HepG2 (cell line): ENCODE results near the gene OSBPL8. TPM values are rescaled to one million over a fixed set of nuclear protein-coding genes. Genes with fewer than 3 reads are reported as not detected.

Source experiments
- ATAC-seq: fragments of 200-7000 bp; cut with Tn5 transposase; 3 replicates; pipeline ENCODE4 v1.9.1; 2020; ENCODE audit warnings: mild to moderate bottlenecking, moderate library complexity
- BruUV-seq: library from RNA; stranded (reverse); fragments of 400-500 nt; replicated peaks from 2 replicates; lab custom pipeline; 2021; lab: Mats Ljungman, UMichigan
- CTCF ChIA-PET: fragments of 300-600 bp; formaldehyde crosslinking; extraction: SDS; loops from one replicate; lab custom pipeline; 2021; ENCODE audit warnings: low total read pairs, inconsistent platforms, low intra/inter-chr PET ratio; lab: Yijun Ruan, JAX
- POLR2A ChIA-PET: fragments of 350-600 bp; sonication (Branson Sonifier 250); formaldehyde crosslinking; loops from one replicate; lab custom pipeline; 2020; ENCODE audit warnings: antibody characterized with exemption, inconsistent platforms; lab: Yijun Ruan, JAX
- DNase-seq: peaks from one replicate; pipeline ENCODE4 v3.0.0-alpha.2; 2015; ENCODE audit warnings: low spot score
- FAIRE-seq: peaks from 3 replicates; lab custom pipeline; 2011; peaks lifted over from hg19 to GRCh38; lab: Jason Lieb, UNC
- H2AFZ ChIP-seq: one replicate; pipeline ENCODE4 v1.6.1; 2011; ENCODE audit warnings: low read length, inconsistent platforms
- H3K27ac ChIP-seq: fragments of 300-600 bp; 3 replicates; pipeline ENCODE4 v1.8.0; 2011; ENCODE audit warnings: mixed run types, mild to moderate bottlenecking, mixed read lengths, low read length, inconsistent platforms; ENCODE audit not compliant: insufficient read depth; ENCODE audit errors: extremely low read length
- H3K27me3 ChIP-seq, 2 experiments: fragments of 200-600 bp in 1 of 2; 2 replicates in 1 of 2; 3 replicates in 1 of 2; pipeline versions ENCODE4 v1.6.0 to v1.8.0; 2011; ENCODE audit warnings: low read length in 2 of 2, mild to moderate bottlenecking in 2 of 2, moderate library complexity in 2 of 2, inconsistent platforms in 1 of 2; ENCODE audit not compliant: insufficient read depth in 2 of 2, control insufficient read depth in 1 of 2
- H3K36me3 ChIP-seq, 2 experiments: fragments of 200-600 bp in 1 of 2; replicated peaks in 1 of 2; 2 replicates in 1 of 2; 3 replicates in 1 of 2; pipeline versions ENCODE4 v1.5.1 to v1.8.0; 2011; ENCODE audit warnings: low read length in 2 of 2, inconsistent platforms in 1 of 2; ENCODE audit not compliant: insufficient read depth in 2 of 2, control insufficient read depth in 1 of 2
- H3K4me1 ChIP-seq: 2 replicates; pipeline ENCODE4 v1.5.1; 2012; ENCODE audit warnings: low read length, inconsistent platforms; ENCODE audit not compliant: insufficient read depth
- H3K4me2 ChIP-seq: 2 replicates; pipeline ENCODE4 v1.6.0; 2011; ENCODE audit warnings: low read depth, low read length, inconsistent platforms
- H3K4me3 ChIP-seq, 3 experiments: fragments of 200-600 bp in 1 of 3; sonication (generic), shearing (Covaris generic) in 1 of 3; replicated peaks in 1 of 3; 2 replicates each; pipeline ENCODE4 v1.5.1; 2011 to 2016; ENCODE audit warnings: low read length in 3 of 3, inconsistent platforms in 2 of 3, low read depth in 2 of 3, mild to moderate bottlenecking in 2 of 3, control low read depth in 1 of 3, mixed read lengths in 1 of 3; ENCODE audit not compliant: insufficient read depth in 1 of 3
- H3K79me2 ChIP-seq: one replicate; pipeline ENCODE4 v1.6.1; 2011; ENCODE audit warnings: low read length, inconsistent platforms; ENCODE audit not compliant: insufficient read depth
- H3K9ac ChIP-seq: 2 replicates; pipeline ENCODE4 v1.6.0; 2011; ENCODE audit warnings: mild to moderate bottlenecking, low read depth, low read length, inconsistent platforms; ENCODE audit not compliant: insufficient read depth
- H3K9me3 ChIP-seq: 2 replicates; pipeline ENCODE4 v1.5.1; 2012; ENCODE audit warnings: mild to moderate bottlenecking, low read length
- H4K20me1 ChIP-seq: 2 replicates; pipeline ENCODE4 v1.6.0; 2011; ENCODE audit warnings: inconsistent platforms, mild to moderate bottlenecking, low read length, moderate library complexity; ENCODE audit not compliant: insufficient read depth
- E2F5 ChIP-seq: sonication (generic); formaldehyde crosslinking; conservative IDR thresholded peaks from 2 replicates; pipeline ENCODE4 v1.4.0; 2020; ENCODE audit warnings: missing genetic modification reagents
- GLI4 ChIP-seq: sonication (generic); formaldehyde crosslinking; IDR thresholded peaks from 2 replicates; pipeline ENCODE4 v1.5.1; 2020; ENCODE audit warnings: missing genetic modification reagents, mild to moderate bottlenecking, moderate library complexity, borderline replicate concordance
- HIVEP1 ChIP-seq: sonication (generic); formaldehyde crosslinking; IDR thresholded peaks from 2 replicates; pipeline ENCODE4 v1.4.0; 2020; ENCODE audit warnings: mild to moderate bottlenecking, missing genetic modification reagents
- NCOA5 ChIP-seq: sonication (generic); formaldehyde crosslinking; IDR thresholded peaks from 2 replicates; pipeline ENCODE4 v1.4.0; 2020; ENCODE audit warnings: missing genetic modification reagents
- POLR2A ChIP-seq, 2 experiments: IDR thresholded peaks; 2 replicates each; pipeline ENCODE4 v1.6.1; 2011; ENCODE audit warnings: low read depth in 2 of 2, low read length in 2 of 2, mild to moderate bottlenecking in 1 of 2, moderate library complexity in 1 of 2; ENCODE audit not compliant: insufficient read depth in 1 of 2
- SIX4 ChIP-seq: sonication (generic); formaldehyde crosslinking; IDR thresholded peaks from 2 replicates; pipeline ENCODE4 v1.4.0; 2020; ENCODE audit warnings: missing genetic modification reagents
- TBL1XR1 ChIP-seq: fragments of 150-350 bp; IDR thresholded peaks from 2 replicates; pipeline ENCODE4 v1.6.1; 2014; ENCODE audit warnings: borderline replicate concordance, low read length; ENCODE audit not compliant: partially characterized antibody
- TOE1 ChIP-seq: sonication (generic); formaldehyde crosslinking; IDR thresholded peaks from 2 replicates; pipeline ENCODE4 v1.4.0; 2020; ENCODE audit warnings: mild to moderate bottlenecking, missing genetic modification reagents
- ZNF136 ChIP-seq: sonication (generic); formaldehyde crosslinking; IDR thresholded peaks from 2 replicates; pipeline ENCODE4 v1.8.1; 2022; ENCODE audit warnings: low read depth, mild to moderate bottlenecking, moderate library complexity, missing genetic modification reagents
- ZNF530 ChIP-seq: sonication (generic); formaldehyde crosslinking; IDR thresholded peaks from 2 replicates; pipeline ENCODE4 v1.5.0; 2020; ENCODE audit warnings: low read depth, mild to moderate bottlenecking, missing genetic modification reagents
- ZNF605 ChIP-seq: sonication (generic); formaldehyde crosslinking; IDR thresholded peaks from 2 replicates; pipeline ENCODE4 v1.8.0; 2022; ENCODE audit warnings: mild to moderate bottlenecking, missing genetic modification reagents
- WGBS: methylation state at CpG from one replicate; pipeline ENCODE4 v1.1.6; 2017; ENCODE audit warnings: low lambda C conversion rate; 5-methylcytosine and 5-hydroxymethylcytosine counted together
- in situ Hi-C: cut with HindIII; loops from 2 replicates; pipeline ENCODE4 v1.10.0; 2017; ENCODE audit warnings: low pct_unique_long_range_greater_than_20kb; ENCODE audit not compliant: extremely low pct_ligation_motif_present
- intact Hi-C: fragments of 100-400 bp; cut with micrococcal nuclease; formaldehyde crosslinking; loops from one replicate; pipeline ENCODE4 v1.10.0; 2022; ENCODE audit not compliant: unreplicated experiment
- polyA plus RNA-seq, 8 experiments: library from polyadenylated mRNA; depleted of rRNA in 3 of 8; stranded (reverse) in 7 of 8; unstranded in 1 of 8; fragments of >200 nt; fragmentation: Illumina TruSeq in 4 of 8; extraction: Trizol in 4 of 8; gene quantifications; 2 replicates each; pipeline versions ENCODE4 v1.2.1 to v1.2.3, GENCODE V29; 2011 to 2016; ENCODE audit warnings: low read depth in 4 of 8, missing spikeins in 1 of 8, mixed read lengths in 1 of 8; ENCODE audit not compliant: insufficient read depth in 1 of 8
- total RNA-seq, 5 experiments: library from RNA; depleted of rRNA; stranded (reverse); fragments of >200 nt; fragmentation: Illumina TruSeq; extraction: Trizol; gene quantifications; 2 replicates each; pipeline ENCODE4 v1.2.3, GENCODE V29; 2016; ENCODE audit warnings: low read depth in 1 of 5

The OSBPL8 gene
- total and polyA plus RNA-seq, 2 of the 13 experiments (the other 11 are each of a cell fraction or from before 2014, with no cell fraction given), result 11.0 to 33.9 TPM

GRCh38 chr12:76457010-76457409 is 102.6 kb downstream of the OSBPL8 start:
- POLR2A ChIA-PET, result no interaction called here
- BruUV-seq, result no TSS peak
- no peaks in the 10 kb centered on the region for H3K27me3 ChIP-seq
- no peak overlapping the region for H3K4me2 ChIP-seq
- no peaks in the 10 kb centered on the region for H3K79me2 ChIP-seq
- H3K36me3 ChIP-seq, result no peaks in the 10 kb centered on the region
- 96% methylated on average over 7 of the region's 7 CpGs for WGBS
- FAIRE-seq (no peak), DNase-seq (no peak), ATAC-seq (no peak)
- H3K4me1 ChIP-seq, result peaks cover 7% of the 10 kb centered on the region; the same call in 1 of the 2 replicates
- H4K20me1 ChIP-seq, result no peaks in the 10 kb centered on the region; the same call in 1 of the 2 replicates
- TF ChIP-seq HIVEP1 (no peak), TBL1XR1 (no peak), SIX4 (no peak), NCOA5 (CRISPR knock-in tag) (no peak), E2F5 (CRISPR knock-in tag) (no peak), ZNF530 (CRISPR knock-in tag) (no peak), POLR2A (IDR thresholded peaks at IDR 0.05; ENCODE audit: insufficient read depth in 1 of 2, low read depth in 2 of 2, low read length in 2 of 2) (no peak), ZNF605 (CRISPR knock-in tag) (no peak), GLI4 (CRISPR knock-in tag) (no peak), TOE1 (CRISPR knock-in tag) (no peak), ZNF136 (CRISPR knock-in tag) (no peak)
- in situ Hi-C loops (loop anchor here (25.0 kb wide), 1 partner anchor 920 kb away; no protein-coding TSS in a partner anchor), intact Hi-C loops (loop anchor here (5.0 kb wide), 2 partner anchors 975 to 1125 kb away; partner anchors contain the start of genes CAPS2, GLIPR1 and GLIPR1L1)
- no peak overlapping the region for H3K9ac ChIP-seq
- no peaks in the 10 kb centered on the region for H3K9me3 ChIP-seq
- no peak overlapping the region for H2AFZ ChIP-seq
- CTCF ChIA-PET, result no interaction called here
- H3K4me3 ChIP-seq, result no peak overlapping the region
- no peak overlapping the region for H3K27ac ChIP-seq
